Ureter (tissue), 1 donor: ENCODE results near the gene TUBB2A. TPM values are rescaled to one million over a fixed set of nuclear protein-coding genes. Genes with fewer than 3 reads are reported as not detected.
"Not testable (repeated sequence)": the region's sequence is repeated elsewhere in the genome, so short reads cannot be mapped to it uniquely, and the experiment has no call there.

Experiments used
- DNase-seq: peaks from one replicate; pipeline ENCODE4 v3.0.0-alpha.2; 2020; ENCODE audit warnings: low spot score
- total RNA-seq: library from RNA; stranded (reverse); gene quantifications from one replicate; pipeline ENCODE4 v1.2.4, GENCODE V29; 2023
- donor health status: DM: yes; HTN: yes; CAD: no.

Gene TUBB2A
- total RNA-seq, 1 donor from 2014 or later, result 21.5 TPM

DNA sequence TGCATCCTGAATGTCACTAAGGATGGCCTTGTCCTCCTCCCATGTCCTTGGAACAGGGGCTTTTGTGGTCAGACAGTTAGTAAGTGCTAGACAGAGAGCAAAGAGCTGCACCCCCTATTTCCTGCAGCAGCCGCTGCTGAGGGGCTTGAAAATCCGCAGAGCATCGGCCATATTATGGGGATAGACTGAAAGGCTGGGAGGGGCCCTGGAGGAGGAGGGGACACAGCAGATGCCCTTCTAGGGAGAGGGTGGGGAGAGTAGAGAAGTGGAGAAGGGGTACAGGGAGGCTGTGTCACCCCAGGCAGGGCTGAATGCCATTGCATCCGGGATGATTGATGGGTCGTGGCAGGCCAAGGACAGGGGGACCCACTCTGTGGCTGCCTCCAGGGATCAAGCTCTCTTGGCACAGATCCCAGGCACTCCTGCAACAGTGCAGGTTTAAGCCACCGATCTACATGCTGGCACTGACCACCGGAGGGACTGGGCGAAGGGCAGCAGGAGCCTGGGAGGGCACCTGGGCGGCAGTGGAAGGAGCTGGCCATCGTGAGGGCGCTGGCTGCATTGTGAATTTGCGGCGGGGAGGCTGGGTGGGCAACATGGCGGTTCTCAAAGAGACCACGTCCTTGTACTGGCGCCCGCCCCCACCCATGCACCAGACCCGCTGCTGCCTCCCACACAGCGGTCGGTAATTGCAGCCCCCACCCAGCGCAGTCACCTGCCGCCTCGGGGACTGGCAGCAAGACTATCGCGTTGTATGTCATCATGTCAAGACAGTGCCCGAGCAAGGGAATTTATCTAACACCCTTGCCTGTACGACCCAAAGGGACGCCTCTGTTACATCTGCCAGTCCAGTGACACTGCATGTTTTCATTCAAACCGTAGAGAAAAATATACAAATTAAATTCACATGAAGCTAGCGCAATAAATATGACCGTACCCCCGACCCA is 887 bp downstream of the TUBB2A start:
- DNase-seq, result peak; percentile 60

DNA sequence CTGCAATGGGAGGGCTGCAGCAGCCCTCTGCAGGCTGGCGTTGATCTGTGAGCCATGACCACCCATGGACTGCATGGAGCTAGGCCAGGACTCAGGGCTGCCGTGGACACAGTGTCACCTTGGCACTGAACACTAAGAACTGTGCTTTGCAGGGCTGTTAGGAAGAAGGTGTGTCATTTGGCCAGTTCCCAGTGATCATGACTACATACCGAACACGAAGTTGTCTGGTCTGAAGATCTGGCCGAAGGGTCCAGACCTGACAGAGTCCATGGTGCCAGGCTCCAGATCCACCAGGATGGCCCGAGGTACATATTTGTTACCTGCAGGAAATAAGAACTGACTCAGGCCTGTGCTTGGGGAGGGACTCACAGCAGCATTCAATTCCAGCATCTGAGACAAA is 1.9 kb downstream of the TUBB2A start:
- DNase-seq, result not testable (repeated sequence)

GRCh38 chr6:3152689-3153088 is 4.7 kb downstream of the TUBB2A start:
- DNase-seq, result no peak

DNA sequence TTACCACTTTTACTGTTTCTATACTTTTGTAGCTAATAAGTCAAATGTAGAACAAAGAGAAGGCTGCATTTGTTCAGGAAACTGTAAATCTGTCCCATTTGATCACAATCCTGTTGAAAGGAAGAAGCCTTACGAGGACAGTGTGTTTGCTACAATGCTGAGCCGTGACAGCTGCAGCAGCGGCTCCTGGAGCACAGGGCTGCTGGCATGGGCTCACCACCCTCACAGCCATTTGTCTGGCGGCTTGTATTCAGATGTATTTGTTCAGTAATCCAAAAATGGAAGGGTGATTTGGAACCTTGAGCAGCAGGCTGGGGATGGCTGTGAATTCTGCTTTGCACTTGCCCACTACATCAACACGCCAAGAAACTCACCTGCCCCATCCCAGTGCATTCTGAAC is 5.7 kb downstream of the TUBB2A start:
- DNase-seq, result no peak

- DNase-seq, result no peak
These were observed 9.2 kb downstream of the TUBB2A start for GRCh38 chr6:3147914-3148757.

DNA sequence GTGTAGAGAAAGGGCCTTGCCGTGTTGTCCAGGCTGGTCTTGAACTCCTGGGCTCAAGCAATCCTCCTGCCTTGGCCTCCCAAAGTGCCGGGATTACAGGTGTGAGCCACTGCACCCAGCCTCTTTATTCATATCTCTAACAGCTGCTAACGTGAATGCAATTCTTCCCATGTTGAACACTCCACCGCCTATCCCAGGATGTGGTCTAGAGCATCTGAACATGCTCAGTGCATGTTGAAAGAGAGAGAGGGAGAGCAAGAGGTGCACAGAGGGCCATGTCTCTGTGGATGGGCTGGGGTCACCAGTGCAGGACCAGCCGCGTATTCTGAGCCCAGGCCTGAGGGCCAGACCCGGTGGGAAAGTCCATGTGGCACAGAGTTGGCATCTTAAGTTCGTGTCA is 12.8 kb downstream of the TUBB2A start:
- DNase-seq, result no peak

DNA sequence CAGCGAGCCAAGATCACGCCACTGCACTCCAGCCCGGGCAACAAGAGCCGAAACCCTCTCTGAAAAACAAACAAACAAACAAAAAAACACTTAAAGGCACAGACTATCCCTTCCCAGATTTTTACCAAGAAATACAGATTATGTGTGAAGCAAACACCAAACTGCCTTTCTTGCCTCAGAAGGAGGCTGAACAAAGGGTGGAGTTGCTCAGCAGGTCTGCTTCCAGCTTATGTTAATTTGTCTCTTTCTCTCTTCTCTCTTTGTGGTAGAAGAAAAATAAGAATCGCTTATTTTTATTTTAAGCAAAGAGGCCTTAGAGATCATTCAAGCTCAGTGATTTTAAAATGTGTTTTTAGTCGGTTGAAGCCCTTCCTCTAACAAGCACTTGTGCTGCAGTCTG is 14.2 kb downstream of the TUBB2A start:
- DNase-seq, result no peak

DNA sequence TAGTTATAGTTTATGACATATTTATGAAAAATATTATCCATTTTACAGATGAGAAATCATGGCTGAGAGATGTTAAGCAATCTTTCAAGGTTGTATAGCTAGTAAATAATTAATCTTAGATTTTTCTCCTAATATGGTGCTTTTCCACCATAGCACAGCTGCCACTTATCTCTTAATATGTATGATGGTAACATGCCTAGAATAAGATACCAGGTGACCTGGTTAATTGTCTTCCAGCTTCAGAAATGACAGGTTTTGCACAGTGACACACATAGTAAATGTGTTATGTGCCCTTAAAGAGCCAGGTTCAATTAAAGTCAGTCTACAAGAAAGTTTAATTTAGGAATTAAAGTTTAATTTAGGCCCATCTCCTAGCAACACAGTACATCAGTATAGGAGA is 14.8 kb downstream of the TUBB2A start:
- no peak for DNase-seq

DNA sequence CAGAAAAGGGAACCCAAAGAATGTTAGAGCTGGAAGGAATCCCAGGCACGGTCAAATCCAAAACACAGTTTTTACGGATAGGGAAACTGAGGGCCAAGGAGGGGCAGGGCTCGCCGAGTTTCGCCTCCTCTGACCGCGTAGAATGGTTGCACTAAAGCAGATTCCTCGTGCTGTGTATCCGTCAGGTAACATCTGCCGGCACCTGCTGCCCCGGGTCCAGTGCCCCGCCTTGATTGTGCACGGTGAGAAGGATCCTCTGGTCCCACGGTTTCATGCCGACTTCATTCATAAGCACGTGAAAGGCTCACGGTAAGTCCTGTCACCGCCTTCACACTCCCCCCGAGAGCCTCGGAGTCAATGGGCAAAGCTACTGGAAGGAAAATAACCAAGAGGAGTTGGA is 17.1 kb downstream of the TUBB2A start:
- no peak for DNase-seq

GRCh38 chr6:3139090-3139903 is 18.0 kb downstream of the TUBB2A start:
- DNase-seq, result peak; percentile 72

GRCh38 chr6:3138341-3138740 is 19.0 kb downstream of the TUBB2A start:
- no peak for DNase-seq

- not testable (repeated sequence) for DNase-seq
These were observed 19.5 kb downstream of the TUBB2A start for GRCh38 chr6:3137873-3138272.

GRCh38 chr6:3137057-3137777 is 20.1 kb downstream of the TUBB2A start:
- no peak for DNase-seq

DNA sequence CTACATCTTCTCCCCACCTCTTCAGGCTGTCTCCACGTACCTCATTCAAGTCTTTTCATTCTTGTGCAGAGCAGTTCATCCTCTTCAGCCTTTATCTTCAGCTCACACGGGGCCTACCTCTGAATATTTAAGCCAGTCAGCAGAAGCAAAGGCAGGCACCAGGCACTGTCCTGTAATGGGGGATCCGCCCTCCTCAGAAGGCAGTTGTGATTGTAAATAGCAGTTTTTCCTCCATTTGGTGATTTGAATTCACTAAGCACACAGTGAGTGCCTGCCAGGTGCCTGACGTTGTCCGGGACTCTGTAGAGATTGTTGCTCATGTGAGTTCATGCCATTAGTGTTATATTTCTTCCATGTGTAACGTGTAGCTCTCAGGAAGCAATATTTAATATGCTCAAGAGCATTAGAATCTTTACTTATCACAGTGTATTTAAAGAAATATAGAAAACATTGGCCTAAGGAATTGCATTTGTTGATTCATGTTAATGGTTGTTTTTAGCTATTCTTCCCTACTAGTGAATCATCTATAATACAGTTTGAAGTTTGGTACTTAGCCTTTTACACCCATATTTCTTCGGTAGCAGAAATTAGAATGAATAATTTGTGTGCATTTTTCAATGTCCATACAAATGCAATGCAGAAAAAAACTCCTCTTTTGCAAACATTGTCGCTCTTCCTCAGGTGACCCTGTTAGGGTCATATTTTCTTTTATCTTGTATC is 20.9 kb downstream of the TUBB2A start:
- DNase-seq, result no peak

GRCh38 chr6:3135668-3136291 is 21.6 kb downstream of the TUBB2A start:
- DNase-seq, result no peak

GRCh38 chr6:3133515-3133914 is 23.8 kb downstream of the TUBB2A start:
- DNase-seq, result no peak

DNA sequence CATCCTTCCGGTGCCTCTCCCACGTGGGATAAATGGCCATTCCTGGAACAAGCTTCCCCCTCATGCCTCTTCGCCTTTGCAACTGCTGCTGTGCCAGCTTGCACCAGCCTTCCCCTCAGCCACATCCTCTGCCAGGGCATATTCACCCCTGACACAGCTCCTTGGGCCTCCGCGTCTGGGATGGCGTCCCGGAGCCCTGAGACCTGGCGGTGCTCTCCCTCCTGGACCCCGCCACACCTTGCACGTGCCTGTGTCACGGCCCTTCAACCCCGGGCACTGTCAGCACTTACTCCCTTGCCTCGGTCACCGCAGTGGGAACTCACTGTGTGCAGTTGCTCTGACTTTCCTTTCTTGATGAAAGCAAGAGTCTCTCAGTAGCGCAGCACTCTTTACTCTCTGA is 25.6 kb downstream of the TUBB2A start:
- no peak for DNase-seq

DNA sequence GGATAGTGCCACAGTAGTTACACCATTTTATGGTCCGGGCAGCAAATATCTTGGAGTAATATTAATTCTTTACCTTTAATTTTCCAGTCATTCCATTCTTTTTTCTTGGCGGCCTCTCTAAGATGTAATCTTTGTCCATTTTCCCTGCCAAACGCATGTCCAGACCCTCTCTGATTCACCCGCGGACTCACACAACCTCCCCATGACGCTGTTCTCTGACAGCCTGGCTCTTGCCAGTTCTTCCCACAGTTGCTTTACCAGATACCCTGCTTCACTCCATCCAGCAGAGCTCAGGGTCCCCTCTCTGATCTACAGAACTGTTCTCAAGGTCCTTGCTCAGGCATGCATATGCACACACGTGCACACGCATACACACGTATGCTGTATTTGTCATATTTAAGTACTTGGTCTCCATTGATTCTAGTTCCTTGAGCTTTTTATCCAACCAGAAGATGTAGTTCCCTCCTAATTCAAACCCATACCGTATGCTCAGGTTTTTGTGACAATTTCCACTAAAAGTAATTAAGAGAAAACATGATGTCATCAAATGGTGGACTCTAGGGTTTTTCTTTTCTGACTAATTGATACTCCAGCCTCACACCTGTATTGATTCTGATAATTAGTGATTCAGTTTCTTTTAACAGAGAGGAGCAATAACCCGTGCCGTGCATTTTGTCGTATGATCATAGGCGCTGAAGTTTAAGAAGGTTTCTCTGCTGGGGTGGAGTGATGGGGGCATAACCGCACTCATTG is 28.8 kb downstream of the TUBB2A start:
- no peak for DNase-seq

DNA sequence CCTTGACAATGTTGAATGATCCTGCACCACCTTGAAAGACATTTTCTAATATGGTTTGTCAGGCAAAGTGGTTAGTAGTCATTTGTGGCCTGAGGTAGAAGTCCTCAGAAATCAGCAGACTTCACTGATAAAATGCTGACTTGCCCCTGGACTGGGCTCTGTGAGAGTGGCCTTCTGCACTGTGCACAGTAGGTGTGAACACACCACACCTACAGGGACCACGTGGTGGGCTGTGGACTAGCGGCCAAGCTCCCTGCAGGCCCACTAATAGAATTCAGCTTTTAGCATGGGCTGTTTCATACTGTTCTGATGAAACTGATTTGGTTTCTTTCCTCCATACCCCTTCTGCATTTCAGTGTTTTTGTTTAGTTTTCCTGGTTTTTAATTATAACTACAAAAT is 31.5 kb downstream of the TUBB2A start:
- DNase-seq, result no peak
